Testis (tissue), 3 donors: ENCODE results near the gene QSOX2. TPM values are rescaled to one million over a fixed set of nuclear protein-coding genes. Genes with fewer than 3 reads are reported as not detected.

Experiments used
- DNase-seq: peaks from one replicate; pipeline ENCODE4 v3.0.0-alpha.2; 2019
- H3K27ac ChIP-seq, 2 donors: fragments of 200-600 bp; sonication (generic); one replicate each; pipeline ENCODE4 v1.5.1; 2019
- H3K27me3 ChIP-seq: fragments of 200-600 bp; sonication (generic); one replicate; pipeline ENCODE4 v1.5.1; 2019
- H3K36me3 ChIP-seq: fragments of 200-600 bp; sonication (generic); one replicate; pipeline ENCODE4 v1.5.1; 2017; ENCODE audit warnings: low read depth; ENCODE audit errors: missing control alignments
- H3K4me1 ChIP-seq: fragments of 200-600 bp; sonication (generic); one replicate; pipeline ENCODE4 v1.5.1; 2019
- H3K4me3 ChIP-seq, 2 donors: fragments of 200-600 bp; sonication (generic); one replicate each; pipeline ENCODE4 v1.5.1; 2017 to 2019
- H3K9me3 ChIP-seq: fragments of 200-600 bp; sonication (generic); one replicate; pipeline ENCODE4 v1.5.1; 2017
- CTCF ChIP-seq, 3 experiments: fragments of 450-650 bp in 2 of 3; fragments of 200-600 bp in 1 of 3; sonication (generic) in 1 of 3; IDR thresholded peaks; one replicate each; pipeline ENCODE4 v1.5.1; 2016 to 2019; ENCODE audit warnings: antibody characterized with exemption in 3 of 3, mild to moderate bottlenecking in 2 of 3, moderate library complexity in 1 of 3
- POLR2A ChIP-seq: fragments of 450-650 bp; IDR thresholded peaks from one replicate; pipeline ENCODE4 v1.6.1; 2017; ENCODE audit warnings: antibody characterized with exemption, mild to moderate bottlenecking, moderate library complexity
- WGBS, 2 donors: methylation state at CpG; one replicate each; pipeline ENCODE4 v1.1.5; 2018; 5-methylcytosine and 5-hydroxymethylcytosine counted together
- intact Hi-C: fragments of 100-400 bp; cut with DNase I; formaldehyde crosslinking; loops from one replicate; pipeline ENCODE4 v1.15.1; 2023; ENCODE audit warnings: low total_unique reads
- polyA plus RNA-seq: library from polyadenylated mRNA; stranded (reverse); fragments of 350-450 nt; fragmentation: Illumina TruSeq; extraction: RNeasy Lipid Tissue Mini Kit (QIAGEN cat#74804); gene quantifications from one replicate; pipeline ENCODE4 v1.2.3, GENCODE V29; 2014; ENCODE audit warnings: low read depth, low replicate concordance; ENCODE audit not compliant: insufficient read depth
- total RNA-seq, 2 donors: library from RNA; depleted of rRNA; stranded (reverse); fragments of >200 nt; gene quantifications; one replicate each; pipeline ENCODE4 v1.2.3, GENCODE V29; 2016

Gene QSOX2
- total and polyA plus RNA-seq, 3 donors from 2014 or later = 22.1 to 23.3 (median 22.6) TPM

- Histone ChIP-seq H3K36me3 (no peaks in the 10 kb centered on the region), H3K27ac (no peak overlapping the region), H3K27me3 (no peaks in the 10 kb centered on the region), H3K4me1 (no peaks in the 10 kb centered on the region), H3K4me3 (no peak overlapping the region), H3K9me3 (no peaks in the 10 kb centered on the region)
- WGBS, 2 donors = 64 to 68% methylated on average over 5 to 8 of the region's 8 CpGs
- intact Hi-C loops = no loop called here
- TF ChIP-seq CTCF (IDR thresholded peaks at IDR 0.05) = no peak
- no peak for TF ChIP-seq POLR2A
- no peak for DNase-seq
Observed at GRCh38 chr9:136181784-136182419, 63.7 kb downstream of the QSOX2 start.

GRCh38 chr9:136180586-136180985 lies 65.0 kb downstream of the QSOX2 start:
- intact Hi-C loops = no loop called here
- TF ChIP-seq POLR2A (no peak), CTCF (IDR thresholded peaks at IDR 0.05) (no peak)
- Histone ChIP-seq H3K27me3 (no peaks in the 10 kb centered on the region), H3K27ac (no peak overlapping the region), H3K4me1 (no peaks in the 10 kb centered on the region), H3K4me3 (no peak overlapping the region), H3K9me3 (no peaks in the 10 kb centered on the region), H3K36me3 (no peaks in the 10 kb centered on the region)
- no peak for DNase-seq
- WGBS, 2 donors = 83 to 85% methylated on average over 11 of the region's 11 CpGs

GRCh38 chr9:136179761-136180160 lies 65.9 kb downstream of the QSOX2 start:
- 92 to 93% methylated on average over 10 to 12 of the region's 13 CpGs for WGBS, 2 donors
- intact Hi-C loops = no loop called here

GRCh38 chr9:136179101-136179616 lies 66.5 kb downstream of the QSOX2 start:
- no peak overlapping the region for H3K4me3 ChIP-seq
- no peaks in the 10 kb centered on the region for H3K36me3 ChIP-seq
- no peak overlapping the region for H3K27ac ChIP-seq
- TF ChIP-seq CTCF (IDR thresholded peaks at IDR 0.05) = no peak
- TF ChIP-seq POLR2A = no peak
- no peaks in the 10 kb centered on the region for H3K9me3 ChIP-seq
- no peaks in the 10 kb centered on the region for H3K4me1 ChIP-seq
- intact Hi-C loops = no loop called here
- no peak for DNase-seq
- H3K27me3 ChIP-seq = no peaks in the 10 kb centered on the region
- WGBS, 2 donors = 77 to 78% methylated on average over 10 to 12 of the region's 12 CpGs

More at GRCh38 chr9:136179761-136180160, 65.9 kb downstream of the QSOX2 start:
- H3K4me3 ChIP-seq = no peak overlapping the region
- no peak for TF ChIP-seq CTCF (IDR thresholded peaks at IDR 0.05)
- no peak for TF ChIP-seq POLR2A
- no peak for DNase-seq
- no peaks in the 10 kb centered on the region for H3K27me3 ChIP-seq
- no peaks in the 10 kb centered on the region for H3K4me1 ChIP-seq
- H3K27ac ChIP-seq = no peak overlapping the region
- H3K9me3 ChIP-seq = no peaks in the 10 kb centered on the region
- H3K36me3 ChIP-seq = no peaks in the 10 kb centered on the region

GRCh38 chr9:136178773-136179075 lies 66.9 kb downstream of the QSOX2 start:
- no peak for TF ChIP-seq CTCF (IDR thresholded peaks at IDR 0.05)
- TF ChIP-seq POLR2A = no peak
- Histone ChIP-seq H3K4me3 (no peak overlapping the region), H3K9me3 (no peaks in the 10 kb centered on the region), H3K27ac (no peak overlapping the region), H3K36me3 (no peaks in the 10 kb centered on the region), H3K27me3 (no peaks in the 10 kb centered on the region), H3K4me1 (no peaks in the 10 kb centered on the region)
- DNase-seq = no peak
- 53 to 74% methylated on average over 5 to 8 of the region's 8 CpGs for WGBS, 2 donors
- intact Hi-C loops = no loop called here
